HS-5 (cell line): Measurements from ENCODE around the gene FOXL1.

Experiments
- DNase-seq: peaks from one replicate; pipeline ENCODE4 v3.0.0-alpha.2; 2012; ENCODE audit warnings: low read depth

Gene FOXL1

GRCh38 chr16:86605950-86606349, 27.6 kb downstream of the FOXL1 start:
- DNase-seq: no peak

- DNase-seq: no peak
Observed at GRCh38 chr16:86608301-86608747, 30.0 kb downstream of the FOXL1 start.

- peak; percentile 78 for DNase-seq
Observed at GRCh38 chr16:86609115-86609514, 30.8 kb downstream of the FOXL1 start.

GRCh38 chr16:86609661-86610060, 31.3 kb downstream of the FOXL1 start:
- DNase-seq: no peak

- no peak for DNase-seq
Observed at GRCh38 chr16:86610779-86611524, 32.6 kb downstream of the FOXL1 start.

- no peak for DNase-seq
Observed at GRCh38 chr16:86611525-86611855, 33.1 kb downstream of the FOXL1 start.

GRCh38 chr16:86611941-86612340, 33.6 kb downstream of the FOXL1 start:
- DNase-seq: no peak

GRCh38 chr16:86614699-86615098, 36.4 kb downstream of the FOXL1 start:
- DNase-seq: no peak

- no peak for DNase-seq
Observed at GRCh38 chr16:86616906-86617305, 38.6 kb downstream of the FOXL1 start.

- no peak for DNase-seq
Observed at GRCh38 chr16:86618431-86619238, 40.3 kb downstream of the FOXL1 start.

- DNase-seq: no peak
Observed at GRCh38 chr16:86619239-86619794, 41.0 kb downstream of the FOXL1 start.

GRCh38 chr16:86620184-86620583, 41.8 kb downstream of the FOXL1 start:
- DNase-seq: no peak

GRCh38 chr16:86621966-86622365, 43.6 kb downstream of the FOXL1 start:
- no peak for DNase-seq

GRCh38 chr16:86622700-86623615, 44.6 kb downstream of the FOXL1 start:
- no peak for DNase-seq

GRCh38 chr16:86625029-86625428, 46.7 kb downstream of the FOXL1 start:
- no peak for DNase-seq

GRCh38 chr16:86625821-86626220, 47.5 kb downstream of the FOXL1 start:
- no peak for DNase-seq

- no peak for DNase-seq
Observed at GRCh38 chr16:86626284-86626683, 47.9 kb downstream of the FOXL1 start.

GRCh38 chr16:86626966-86627365, 48.6 kb downstream of the FOXL1 start:
- no peak for DNase-seq

GRCh38 chr16:86628614-86629013, 50.3 kb downstream of the FOXL1 start:
- DNase-seq: no peak

GRCh38 chr16:86630471-86630870, 52.1 kb downstream of the FOXL1 start:
- no peak for DNase-seq

GRCh38 chr16:86631444-86631843, 53.1 kb downstream of the FOXL1 start:
- DNase-seq: peak; percentile 31
